DND-41 (cell line): ENCODE data around the gene LRRC25.

Experiments used
- CTCF ChIP-seq: IDR thresholded peaks from 2 replicates; pipeline ENCODE4 v1.5.1; 2012; ENCODE audit warnings: borderline replicate concordance, low read length, moderate library complexity, mild to moderate bottlenecking; ENCODE audit not compliant: poor library complexity, severe bottlenecking; ENCODE audit errors: extremely low read depth
- EZH2 ChIP-seq: IDR thresholded peaks from 3 replicates; pipeline ENCODE4 v1.6.1; 2012; ENCODE audit warnings: borderline replicate concordance, low read depth, mild to moderate bottlenecking, moderate library complexity, low read length, inconsistent platforms; ENCODE audit not compliant: severe bottlenecking

- TF ChIP-seq EZH2, result no peak
- TF ChIP-seq CTCF, result no peak
Measured at GRCh38 chr19:18357041-18357440, 40.4 kb downstream of the LRRC25 start.
